ENCODE data around the gene ADH5. TPM values are rescaled to one million over a fixed set of nuclear protein-coding genes. Genes with fewer than 3 reads are reported as not detected.

Gene ADH5
- total and polyA plus RNA-seq, 4 donors: 90.4 to 190 (median 120) TPM

DNA sequence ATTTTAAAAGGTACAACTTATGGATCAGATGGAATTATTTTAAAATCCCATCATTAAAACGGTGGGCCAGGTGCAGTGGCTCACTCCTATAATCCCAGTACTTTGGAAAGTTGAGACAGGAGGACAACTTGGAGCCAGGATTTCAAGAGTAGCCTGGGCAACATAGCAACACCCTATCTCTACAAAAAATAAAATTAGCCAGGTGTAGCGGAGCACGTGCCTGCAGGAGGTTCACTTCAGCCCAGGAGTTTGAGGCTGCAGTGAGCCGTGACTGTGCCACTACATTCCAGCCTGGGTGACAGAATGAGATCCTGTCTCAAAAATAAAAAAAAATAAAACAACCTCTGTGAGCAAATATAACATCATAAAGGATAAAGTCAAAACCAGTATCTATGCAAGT, 11.4 kb downstream of the ADH5 start:
- no peak for DNase-seq (ENCODE audit: low spot score)
- H3K27me3 ChIP-seq (ENCODE audit: control insufficient read depth in 4 of 4, insufficient read depth in 4 of 4, low read length in 3 of 4): no peaks in the 10 kb centered on the region
- no peak overlapping the region for H3K4me3 ChIP-seq (ENCODE audit: low read depth in 1 of 3, low read length in 3 of 3)
- 94% methylated on average over 4 of the region's 4 CpGs for WGBS
- no peak overlapping the region for H3K9ac ChIP-seq (ENCODE audit: low read depth in 1 of 2, low read length in 2 of 2)
- H3K36me3 ChIP-seq (ENCODE audit: control insufficient read depth in 4 of 4, insufficient read depth in 3 of 4, low read depth in 1 of 4, low read length in 3 of 4): peaks cover 7 to 59% (median 51%) of the 10 kb centered on the region in 4 donors
- peaks cover 3 to 14% (median 7%) of the 10 kb centered on the region in 4 donors for H3K4me1 ChIP-seq (ENCODE audit: control insufficient read depth in 4 of 4, insufficient read depth in 4 of 4, low read length in 3 of 4)
- no peak overlapping the region for H3K27ac ChIP-seq (ENCODE audit: low read depth in 1 of 2, low read length in 2 of 2)
- H3K9me3 ChIP-seq (ENCODE audit: control insufficient read depth in 4 of 4, low read length in 3 of 4): no peaks in the 10 kb centered on the region
- no peak for TF ChIP-seq HNF4A (conservative IDR thresholded peaks at IDR 0.05)
- TF ChIP-seq HNF4G (IDR thresholded peaks at IDR 0.05): no peak
- TF ChIP-seq JUND (IDR thresholded peaks at IDR 0.05): no peak
- no peak for TF ChIP-seq RAD21 (IDR thresholded peaks at IDR 0.05)
- TF ChIP-seq FOXA1 (IDR thresholded peaks at IDR 0.05): no peak
- no peak for TF ChIP-seq NR2F2 (IDR thresholded peaks at IDR 0.05)
- no peak for TF ChIP-seq EGR1 (IDR thresholded peaks at IDR 0.05; ENCODE audit: low read depth in 2 of 2)
- no peak for TF ChIP-seq YY1 (IDR thresholded peaks at IDR 0.05)
- no peak for TF ChIP-seq FOXA2 (IDR thresholded peaks at IDR 0.05)
- TF ChIP-seq, protein P1, sequence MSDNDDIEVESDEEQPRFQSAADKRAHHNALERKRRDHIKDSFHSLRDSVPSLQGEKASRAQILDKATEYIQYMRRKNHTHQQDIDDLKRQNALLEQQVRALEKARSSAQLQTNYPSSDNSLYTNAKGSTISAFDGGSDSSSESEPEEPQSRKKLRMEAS (IDR thresholded peaks at IDR 0.05): no peak
- TF ChIP-seq SP1 (IDR thresholded peaks at IDR 0.05): no peak
- TF ChIP-seq, protein P2, sequence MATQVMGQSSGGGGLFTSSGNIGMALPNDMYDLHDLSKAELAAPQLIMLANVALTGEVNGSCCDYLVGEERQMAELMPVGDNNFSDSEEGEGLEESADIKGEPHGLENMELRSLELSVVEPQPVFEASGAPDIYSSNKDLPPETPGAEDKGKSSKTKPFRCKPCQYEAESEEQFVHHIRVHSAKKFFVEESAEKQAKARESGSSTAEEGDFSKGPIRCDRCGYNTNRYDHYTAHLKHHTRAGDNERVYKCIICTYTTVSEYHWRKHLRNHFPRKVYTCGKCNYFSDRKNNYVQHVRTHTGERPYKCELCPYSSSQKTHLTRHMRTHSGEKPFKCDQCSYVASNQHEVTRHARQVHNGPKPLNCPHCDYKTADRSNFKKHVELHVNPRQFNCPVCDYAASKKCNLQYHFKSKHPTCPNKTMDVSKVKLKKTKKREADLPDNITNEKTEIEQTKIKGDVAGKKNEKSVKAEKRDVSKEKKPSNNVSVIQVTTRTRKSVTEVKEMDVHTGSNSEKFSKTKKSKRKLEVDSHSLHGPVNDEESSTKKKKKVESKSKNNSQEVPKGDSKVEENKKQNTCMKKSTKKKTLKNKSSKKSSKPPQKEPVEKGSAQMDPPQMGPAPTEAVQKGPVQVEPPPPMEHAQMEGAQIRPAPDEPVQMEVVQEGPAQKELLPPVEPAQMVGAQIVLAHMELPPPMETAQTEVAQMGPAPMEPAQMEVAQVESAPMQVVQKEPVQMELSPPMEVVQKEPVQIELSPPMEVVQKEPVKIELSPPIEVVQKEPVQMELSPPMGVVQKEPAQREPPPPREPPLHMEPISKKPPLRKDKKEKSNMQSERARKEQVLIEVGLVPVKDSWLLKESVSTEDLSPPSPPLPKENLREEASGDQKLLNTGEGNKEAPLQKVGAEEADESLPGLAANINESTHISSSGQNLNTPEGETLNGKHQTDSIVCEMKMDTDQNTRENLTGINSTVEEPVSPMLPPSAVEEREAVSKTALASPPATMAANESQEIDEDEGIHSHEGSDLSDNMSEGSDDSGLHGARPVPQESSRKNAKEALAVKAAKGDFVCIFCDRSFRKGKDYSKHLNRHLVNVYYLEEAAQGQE (IDR thresholded peaks at IDR 0.05): no peak
- no peak for TF ChIP-seq GABPA (IDR thresholded peaks at IDR 0.05 in 1 of 2, conservative IDR thresholded peaks at IDR 0.05 in 1 of 2)
- TF ChIP-seq ATF3 (IDR thresholded peaks at IDR 0.05): no peak
- TF ChIP-seq CTCF (IDR thresholded peaks at IDR 0.05; ENCODE audit: low read depth, low read length, missing input control): no peak
- TF ChIP-seq, protein P3, sequence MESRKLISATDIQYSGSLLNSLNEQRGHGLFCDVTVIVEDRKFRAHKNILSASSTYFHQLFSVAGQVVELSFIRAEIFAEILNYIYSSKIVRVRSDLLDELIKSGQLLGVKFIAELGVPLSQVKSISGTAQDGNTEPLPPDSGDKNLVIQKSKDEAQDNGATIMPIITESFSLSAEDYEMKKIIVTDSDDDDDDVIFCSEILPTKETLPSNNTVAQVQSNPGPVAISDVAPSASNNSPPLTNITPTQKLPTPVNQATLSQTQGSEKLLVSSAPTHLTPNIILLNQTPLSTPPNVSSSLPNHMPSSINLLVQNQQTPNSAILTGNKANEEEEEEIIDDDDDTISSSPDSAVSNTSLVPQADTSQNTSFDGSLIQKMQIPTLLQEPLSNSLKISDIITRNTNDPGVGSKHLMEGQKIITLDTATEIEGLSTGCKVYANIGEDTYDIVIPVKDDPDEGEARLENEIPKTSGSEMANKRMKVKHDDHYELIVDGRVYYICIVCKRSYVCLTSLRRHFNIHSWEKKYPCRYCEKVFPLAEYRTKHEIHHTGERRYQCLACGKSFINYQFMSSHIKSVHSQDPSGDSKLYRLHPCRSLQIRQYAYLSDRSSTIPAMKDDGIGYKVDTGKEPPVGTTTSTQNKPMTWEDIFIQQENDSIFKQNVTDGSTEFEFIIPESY (IDR thresholded peaks at IDR 0.05): no peak
- TF ChIP-seq TAF1 (conservative IDR thresholded peaks at IDR 0.05): no peak

Data from liver (tissue), 9 donors.